ENCODE data around the gene EPC1. TPM values are rescaled to one million over a fixed set of nuclear protein-coding genes. Genes with fewer than 3 reads are reported as not detected.

The EPC1 gene
- total and polyA plus RNA-seq, 9 of the 15 experiments (the other 6 are each of a cell fraction or from before 2014, with no cell fraction given), result 7.0 to 43.6 (median 16.1) TPM

GRCh38 chr10:32263300-32263699 lies 83.7 kb downstream of the EPC1 start:
- ATAC-seq (peak; percentile 62), FAIRE-seq (no peak), DNase-seq (ENCODE audit: extremely low read depth in 1 of 4, low spot score in 3 of 4) (no peak)
- Histone ChIP-seq H3K9ac (ENCODE audit: insufficient read depth in 1 of 2, low read depth in 2 of 2, low read length in 2 of 2) (no peak overlapping the region), H4K20me1 (replicated peaks; ENCODE audit: control insufficient read depth, insufficient read depth, low read length) (no peaks in the 10 kb centered on the region), H3K79me2 (ENCODE audit: control insufficient read depth, insufficient read depth, low read length) (no peaks in the 10 kb centered on the region), H3K27me3 (ENCODE audit: control insufficient read depth in 2 of 2, insufficient read depth in 2 of 2, low read length in 2 of 2) (no peaks in the 10 kb centered on the region), H3K9me3 (replicated peaks; ENCODE audit: control insufficient read depth, insufficient read depth, low read depth, low read length) (peaks cover 2% of the 10 kb centered on the region; the same call in 1 of the 2 replicates), H3K9me1 (ENCODE audit: control insufficient read depth, insufficient read depth, low read length) (no peaks in the 10 kb centered on the region), H3K36me3 (ENCODE audit: control insufficient read depth, insufficient read depth, low read length) (peaks cover 11% of the 10 kb centered on the region), H3K4me3 (no peak overlapping the region), H2AFZ (ENCODE audit: low read depth, low read length) (no peak overlapping the region), H3K4me1 (replicated peaks in 1 of 2; ENCODE audit: control insufficient read depth in 2 of 2, insufficient read depth in 2 of 2, low read length in 2 of 2) (no peaks in the 10 kb centered on the region), H3K4me2 (ENCODE audit: insufficient read depth, low read length) (no peak overlapping the region), H3K27ac (ENCODE audit: extremely low read depth, low read depth, low read length) (no peak overlapping the region)
- BruUV-seq (replicated peaks), result no TSS peak
- in situ Hi-C loops (cut with MboI), result no loop called here
- ChIA-PET POLR2A (no interaction called here), CTCF (ENCODE audit: low intra/inter-chr PET ratio) (no interaction called here)
- intact Hi-C loops (cut with micrococcal nuclease), result no loop called here
- WGBS (ENCODE audit: insufficient coverage, low coverage, missing lambda C conversion rate), result 11% methylated on average over 1 of the region's 1 CpG
- TF ChIP-seq PRDM10 (IDR thresholded peaks at IDR 0.05; ENCODE audit: partially characterized antibody), result peak; percentile 73
- TF ChIP-seq, protein P1, sequence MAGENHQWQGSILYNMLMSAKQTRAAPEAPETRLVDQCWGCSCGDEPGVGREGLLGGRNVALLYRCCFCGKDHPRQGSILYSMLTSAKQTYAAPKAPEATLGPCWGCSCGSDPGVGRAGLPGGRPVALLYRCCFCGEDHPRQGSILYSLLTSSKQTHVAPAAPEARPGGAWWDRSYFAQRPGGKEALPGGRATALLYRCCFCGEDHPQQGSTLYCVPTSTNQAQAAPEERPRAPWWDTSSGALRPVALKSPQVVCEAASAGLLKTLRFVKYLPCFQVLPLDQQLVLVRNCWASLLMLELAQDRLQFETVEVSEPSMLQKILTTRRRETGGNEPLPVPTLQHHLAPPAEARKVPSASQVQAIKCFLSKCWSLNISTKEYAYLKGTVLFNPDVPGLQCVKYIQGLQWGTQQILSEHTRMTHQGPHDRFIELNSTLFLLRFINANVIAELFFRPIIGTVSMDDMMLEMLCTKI (IDR thresholded peaks at IDR 0.05; ENCODE audit: partially characterized antibody), result no peak
- TF ChIP-seq, protein P2, sequence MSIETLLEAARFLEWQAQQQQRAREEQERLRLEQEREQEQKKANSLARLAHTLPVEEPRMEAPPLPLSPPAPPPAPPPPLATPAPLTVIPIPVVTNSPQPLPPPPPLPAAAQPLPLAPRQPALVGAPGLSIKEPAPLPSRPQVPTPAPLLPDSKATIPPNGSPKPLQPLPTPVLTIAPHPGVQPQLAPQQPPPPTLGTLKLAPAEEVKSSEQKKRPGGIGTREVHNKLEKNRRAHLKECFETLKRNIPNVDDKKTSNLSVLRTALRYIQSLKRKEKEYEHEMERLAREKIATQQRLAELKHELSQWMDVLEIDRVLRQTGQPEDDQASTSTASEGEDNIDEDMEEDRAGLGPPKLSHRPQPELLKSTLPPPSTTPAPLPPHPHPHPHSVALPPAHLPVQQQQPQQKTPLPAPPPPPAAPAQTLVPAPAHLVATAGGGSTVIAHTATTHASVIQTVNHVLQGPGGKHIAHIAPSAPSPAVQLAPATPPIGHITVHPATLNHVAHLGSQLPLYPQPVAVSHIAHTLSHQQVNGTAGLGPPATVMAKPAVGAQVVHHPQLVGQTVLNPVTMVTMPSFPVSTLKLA (conservative IDR thresholded peaks at IDR 0.05), result no peak

Data from K562 (cell line).